Esophagus (tissue), 2 donors: ENCODE results near the gene COX10. TPM values are rescaled to one million over a fixed set of nuclear protein-coding genes. Genes with fewer than 3 reads are reported as not detected.

Experiments
- H3K27ac ChIP-seq, 2 donors: one replicate each; pipeline ENCODE4 v1.5.1; 2013; ENCODE audit warnings: low read depth in 2 of 2, mild to moderate bottlenecking in 2 of 2, inconsistent platforms in 1 of 2, low read length in 1 of 2, moderate library complexity in 1 of 2
- H3K27me3 ChIP-seq, 2 donors: one replicate each; pipeline ENCODE4 v1.6.1; 2013; ENCODE audit warnings: low read length in 2 of 2, control low read depth in 1 of 2, mild to moderate bottlenecking in 1 of 2; ENCODE audit not compliant: insufficient read depth in 2 of 2, control insufficient read depth in 1 of 2
- H3K36me3 ChIP-seq, 2 donors: one replicate each; pipeline ENCODE4 v1.6.1; 2013; ENCODE audit warnings: low read length in 1 of 2; ENCODE audit not compliant: control insufficient read depth in 2 of 2, insufficient read depth in 2 of 2
- H3K4me1 ChIP-seq, 2 donors: one replicate each; pipeline ENCODE4 v1.6.1; 2013; ENCODE audit warnings: low read length in 1 of 2; ENCODE audit not compliant: control insufficient read depth in 2 of 2, insufficient read depth in 2 of 2
- H3K4me3 ChIP-seq, 2 donors: one replicate each; pipeline ENCODE4 v1.5.1; 2013; ENCODE audit warnings: low read length in 2 of 2, mild to moderate bottlenecking in 2 of 2, low read depth in 1 of 2, moderate library complexity in 1 of 2
- H3K9me3 ChIP-seq, 2 donors: one replicate each; pipeline ENCODE4 v1.6.1; 2013; ENCODE audit warnings: mild to moderate bottlenecking in 2 of 2, low read depth in 1 of 2, low read length in 1 of 2, moderate library complexity in 1 of 2; ENCODE audit not compliant: control insufficient read depth in 2 of 2, insufficient read depth in 1 of 2
- WGBS, 2 donors: extraction: QIAGEN DNeasy Blood & Tissue Kit; methylation state at CpG; one replicate each; pipeline ENCODE4 v1.1.7; 2013; 5-methylcytosine and 5-hydroxymethylcytosine counted together
- polyA plus RNA-seq, 2 donors: library from polyadenylated mRNA; stranded (reverse); fragments of 200-250 nt; gene quantifications; one replicate each; pipeline ENCODE4 v1.2.3, GENCODE V29; 2013
- donor health status: healthy with polysubstance abuse.
- donor health status: Bipolar disorder and iron deficiency.

Gene COX10
- polyA plus RNA-seq, 2 donors: 6.8 to 9.7 TPM

DNA sequence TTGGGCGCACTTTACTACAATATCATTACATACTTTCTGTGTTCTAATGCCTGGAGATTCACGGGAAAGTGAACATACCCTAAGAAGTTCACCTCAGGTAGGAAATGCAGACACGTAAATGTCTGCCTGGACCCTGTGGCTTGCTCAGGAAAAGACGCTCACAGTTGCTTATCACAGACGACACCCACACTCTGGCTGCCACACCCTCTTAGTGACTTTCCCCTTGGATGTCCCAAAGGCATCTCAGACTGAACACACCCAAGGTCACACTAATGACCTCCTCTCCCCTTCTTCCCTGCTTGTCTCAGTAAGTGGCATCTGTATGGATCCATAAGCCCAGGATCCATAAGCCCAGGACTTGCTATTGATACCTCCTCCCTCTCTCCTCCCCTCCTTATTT, 134.8 kb downstream of the COX10 start:
- 71 to 78% methylated on average over 5 of the region's 5 CpGs for WGBS, 2 donors
- no peak overlapping the region for H3K27ac ChIP-seq
- H3K4me1 ChIP-seq: peaks cover 2 to 9% of the 10 kb centered on the region in 2 donors
- peaks cover 0 to 8% of the 10 kb centered on the region in 2 donors for H3K36me3 ChIP-seq
- no peak overlapping the region for H3K4me3 ChIP-seq
- no peaks in the 10 kb centered on the region for H3K9me3 ChIP-seq
- no peaks in the 10 kb centered on the region for H3K27me3 ChIP-seq

GRCh38 chr17:14204546-14204945, 135.2 kb downstream of the COX10 start:
- H3K27me3 ChIP-seq: no peaks in the 10 kb centered on the region
- 93 to 96% methylated on average over 2 of the region's 2 CpGs for WGBS, 2 donors
- H3K4me1 ChIP-seq: peaks cover 2 to 9% of the 10 kb centered on the region in 2 donors

DNA sequence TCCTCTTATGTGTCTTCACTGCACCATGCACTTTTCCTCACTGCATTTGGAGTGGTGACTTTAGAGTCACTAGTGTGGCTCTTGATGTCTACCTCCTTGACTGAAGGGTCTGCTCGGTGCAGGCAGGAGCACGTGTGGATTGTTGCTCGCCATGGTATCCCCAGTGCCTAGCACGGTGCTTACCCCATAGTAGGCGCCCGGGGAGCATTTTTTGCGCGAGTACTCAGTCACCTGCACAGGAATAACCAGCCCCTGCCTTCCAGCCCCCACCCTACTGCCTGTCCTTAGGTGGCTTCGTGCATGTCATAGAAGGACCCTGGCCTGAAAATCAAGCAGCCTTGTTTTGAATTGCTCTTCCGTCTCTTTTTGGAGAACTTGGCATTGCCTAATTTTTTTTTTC, 136.1 kb downstream of the COX10 start:
- peaks cover 2 to 9% of the 10 kb centered on the region in 2 donors for H3K4me1 ChIP-seq
- no peak overlapping the region for H3K27ac ChIP-seq
- 93 to 95% methylated on average over 10 of the region's 10 CpGs for WGBS, 2 donors
- no peak overlapping the region for H3K4me3 ChIP-seq
- H3K9me3 ChIP-seq: no peaks in the 10 kb centered on the region
- peaks cover 0 to 8% of the 10 kb centered on the region in 2 donors for H3K36me3 ChIP-seq
- H3K27me3 ChIP-seq: no peaks in the 10 kb centered on the region

More at GRCh38 chr17:14204546-14204945, 135.2 kb downstream of the COX10 start:
- H3K27ac ChIP-seq: no peak overlapping the region
- peaks cover 0 to 8% of the 10 kb centered on the region in 2 donors for H3K36me3 ChIP-seq
- H3K4me3 ChIP-seq: no peak overlapping the region
- no peaks in the 10 kb centered on the region for H3K9me3 ChIP-seq

GRCh38 chr17:14205992-14206461, 136.7 kb downstream of the COX10 start:
- Histone ChIP-seq H3K36me3 (peaks cover 0 to 8% of the 10 kb centered on the region in 2 donors), H3K4me3 (no peak overlapping the region), H3K27me3 (no peaks in the 10 kb centered on the region), H3K9me3 (no peaks in the 10 kb centered on the region), H3K27ac (no peak overlapping the region), H3K4me1 (peaks cover 2 to 9% of the 10 kb centered on the region in 2 donors)
- WGBS, 2 donors: 45 to 49% methylated on average over 13 of the region's 13 CpGs

DNA sequence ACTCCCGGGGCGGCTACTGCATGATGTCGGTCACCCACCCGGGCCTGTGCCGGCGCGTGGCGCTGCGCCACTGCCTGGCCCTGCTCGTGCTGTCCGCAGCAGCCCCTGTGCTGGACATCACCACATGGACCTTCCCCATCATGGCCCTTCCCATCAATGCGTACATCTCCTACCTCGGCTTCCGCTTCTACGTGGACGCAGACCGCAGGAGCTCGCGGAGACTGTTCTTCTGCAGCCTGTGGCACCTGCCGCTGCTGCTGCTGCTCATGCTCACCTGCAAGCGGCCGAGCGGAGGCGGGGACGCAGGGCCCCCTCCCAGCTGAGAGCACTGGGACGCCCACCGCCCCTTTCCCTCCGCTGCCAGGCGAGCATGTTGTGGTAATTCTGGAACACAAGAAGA, 137.6 kb downstream of the COX10 start:
- Histone ChIP-seq H3K36me3 (peaks cover 0 to 8% of the 10 kb centered on the region in 2 donors), H3K4me3 (no peak overlapping the region), H3K27me3 (no peaks in the 10 kb centered on the region), H3K27ac (no peak overlapping the region), H3K4me1 (peaks cover 2 to 9% of the 10 kb centered on the region in 2 donors), H3K9me3 (peaks cover 0 to 2% of the 10 kb centered on the region in 2 donors)
- 95 to 96% methylated on average over 29 of the region's 29 CpGs for WGBS, 2 donors

DNA sequence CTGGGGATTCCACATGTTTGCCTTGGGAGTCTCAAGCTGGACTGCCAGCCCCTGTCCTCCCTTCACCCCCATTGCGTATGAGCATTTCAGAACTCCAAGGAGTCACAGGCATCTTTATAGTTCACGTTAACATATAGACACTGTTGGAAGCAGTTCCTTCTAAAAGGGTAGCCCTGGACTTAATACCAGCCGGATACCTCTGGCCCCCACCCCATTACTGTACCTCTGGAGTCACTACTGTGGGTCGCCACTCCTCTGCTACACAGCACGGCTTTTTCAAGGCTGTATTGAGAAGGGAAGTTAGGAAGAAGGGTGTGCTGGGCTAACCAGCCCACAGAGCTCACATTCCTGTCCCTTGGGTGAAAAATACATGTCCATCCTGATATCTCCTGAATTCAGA, 138.5 kb downstream of the COX10 start:
- WGBS, 2 donors: 97% methylated on average over 5 of the region's 5 CpGs
- Histone ChIP-seq H3K9me3 (peaks cover 0 to 2% of the 10 kb centered on the region in 2 donors), H3K4me1 (peaks cover 2 to 9% of the 10 kb centered on the region in 2 donors), H3K27ac (no peak overlapping the region), H3K27me3 (no peaks in the 10 kb centered on the region), H3K4me3 (no peak overlapping the region), H3K36me3 (peaks cover 0 to 8% of the 10 kb centered on the region in 2 donors)

- Histone ChIP-seq H3K27ac (no peak overlapping the region), H3K27me3 (no peaks in the 10 kb centered on the region), H3K4me3 (no peak overlapping the region), H3K9me3 (peaks cover 0 to 2% of the 10 kb centered on the region in 2 donors), H3K4me1 (peaks cover 2 to 9% of the 10 kb centered on the region in 2 donors), H3K36me3 (peaks cover 0 to 8% of the 10 kb centered on the region in 2 donors)
- WGBS, 2 donors: 81 to 95% methylated on average over 3 of the region's 3 CpGs
Observed at GRCh38 chr17:14209215-14209614, 139.9 kb downstream of the COX10 start.

- peaks cover 0 to 8% of the 10 kb centered on the region in 2 donors for H3K36me3 ChIP-seq
- no peaks in the 10 kb centered on the region for H3K27me3 ChIP-seq
- peaks cover 0 to 2% of the 10 kb centered on the region in 2 donors for H3K9me3 ChIP-seq
- no peak overlapping the region for H3K27ac ChIP-seq
- 91 to 93% methylated on average over 4 of the region's 4 CpGs for WGBS, 2 donors
- peaks cover 0 to 4% of the 10 kb centered on the region in 2 donors for H3K4me1 ChIP-seq
- H3K4me3 ChIP-seq: no peak overlapping the region
Observed at GRCh38 chr17:14211246-14211645, 141.9 kb downstream of the COX10 start.

DNA sequence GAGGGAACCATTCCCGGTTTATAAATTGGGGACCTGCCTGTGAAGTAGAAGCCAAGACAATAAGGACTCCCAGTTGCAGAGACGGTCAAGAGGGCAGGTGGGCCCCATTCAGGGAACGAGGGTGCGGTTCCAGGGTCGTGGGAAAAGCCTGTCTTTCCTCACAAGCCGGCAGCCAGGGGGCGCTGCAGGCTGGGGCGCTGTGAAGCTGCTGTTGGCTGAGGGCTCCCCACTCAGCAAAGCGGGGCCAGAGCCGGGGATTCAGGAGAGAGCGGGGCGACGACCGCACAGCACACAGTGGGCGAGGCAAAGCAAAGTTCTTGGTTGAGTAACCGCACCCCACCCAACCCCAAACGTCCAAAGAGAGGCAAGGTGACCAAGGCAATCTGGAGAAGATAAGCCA, 142.5 kb downstream of the COX10 start:
- Histone ChIP-seq H3K36me3 (peaks cover 0 to 6% of the 10 kb centered on the region in 2 donors), H3K4me3 (no peak overlapping the region), H3K27ac (no peak overlapping the region), H3K9me3 (peaks cover 0 to 2% of the 10 kb centered on the region in 2 donors), H3K27me3 (no peaks in the 10 kb centered on the region), H3K4me1 (no peaks in the 10 kb centered on the region)
- WGBS, 2 donors: 71 to 77% methylated on average over 17 of the region's 17 CpGs

GRCh38 chr17:14212401-14212800, 143.1 kb downstream of the COX10 start:
- H3K4me1 ChIP-seq: no peaks in the 10 kb centered on the region
- no peak overlapping the region for H3K27ac ChIP-seq
- H3K9me3 ChIP-seq: peaks cover 0 to 2% of the 10 kb centered on the region in 2 donors
- peaks cover 0 to 3% of the 10 kb centered on the region in 2 donors for H3K36me3 ChIP-seq
- no peaks in the 10 kb centered on the region for H3K27me3 ChIP-seq
- no peak overlapping the region for H3K4me3 ChIP-seq
- WGBS, 2 donors: 94 to 99% methylated on average over 11 of the region's 12 CpGs
